ENCODE results near the gene CCDC70. TPM values are rescaled to one million over a fixed set of nuclear protein-coding genes. Genes with fewer than 3 reads are reported as not detected.

Gene CCDC70
- total RNA-seq, 1 experiment from 2014 or later: 0.34 TPM

GRCh38 chr13:51829568-51829899 is 32.2 kb upstream of the CCDC70 start:
- DNase-seq (ENCODE audit: low read depth): no peak

DNA sequence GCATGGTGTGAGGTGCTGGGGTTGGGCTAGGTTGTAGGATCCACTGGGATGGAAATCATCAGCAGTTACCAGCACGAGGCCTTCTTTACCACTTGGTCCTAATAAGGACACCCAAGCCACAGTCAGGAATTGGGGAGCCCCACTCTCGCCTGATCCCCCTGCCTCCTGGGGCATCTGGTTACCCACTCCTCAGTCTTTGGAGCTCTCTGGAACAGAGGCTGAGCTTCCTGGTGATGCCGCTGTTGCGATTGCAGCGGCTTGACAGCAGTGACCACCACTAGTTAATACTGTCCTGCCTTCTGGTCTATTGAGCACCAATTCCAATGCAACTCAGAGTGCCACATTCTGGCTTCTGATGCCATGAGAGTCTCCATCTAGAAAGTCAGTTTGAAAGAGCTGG is 30.2 kb upstream of the CCDC70 start:
- no peak for DNase-seq (ENCODE audit: low read depth)

- DNase-seq (ENCODE audit: low read depth): peak; percentile 7
Measured at GRCh38 chr13:51832471-51833152, 29.2 kb upstream of the CCDC70 start.

- no peak for DNase-seq (ENCODE audit: low read depth)
Measured at GRCh38 chr13:51833980-51834379, 27.8 kb upstream of the CCDC70 start.

DNA sequence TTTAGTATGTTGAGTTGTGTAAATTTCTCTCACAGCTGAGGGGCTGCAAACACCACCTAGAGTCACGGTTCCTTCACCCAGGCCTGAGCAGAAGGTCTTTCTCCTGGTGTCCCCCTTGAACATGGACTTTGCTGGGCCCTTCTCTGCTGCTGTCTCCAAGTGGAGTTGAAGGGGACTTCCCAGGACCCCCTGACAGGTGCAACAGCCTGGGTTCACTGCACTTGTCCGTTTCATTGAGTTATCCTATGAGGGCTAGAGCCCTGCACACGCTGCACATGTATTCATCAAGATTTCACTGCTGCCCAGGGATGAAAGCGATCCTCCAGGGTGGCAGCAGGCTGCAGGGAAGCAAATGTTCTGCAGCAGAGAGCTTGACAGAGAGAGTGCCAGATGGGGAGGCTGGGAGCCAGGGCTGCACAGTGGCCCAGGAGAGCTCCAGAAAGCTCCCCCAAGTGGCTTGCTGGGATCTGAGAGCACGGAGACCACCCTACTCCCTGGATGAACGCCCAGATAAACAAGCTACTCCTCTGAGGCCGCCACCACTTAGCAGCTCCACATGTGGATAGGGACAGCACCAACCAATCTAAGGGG is 27.1 kb upstream of the CCDC70 start:
- no peak for DNase-seq (ENCODE audit: low read depth)

GRCh38 chr13:51837016-51837415 is 24.8 kb upstream of the CCDC70 start:
- DNase-seq (ENCODE audit: low read depth): no peak

DNA sequence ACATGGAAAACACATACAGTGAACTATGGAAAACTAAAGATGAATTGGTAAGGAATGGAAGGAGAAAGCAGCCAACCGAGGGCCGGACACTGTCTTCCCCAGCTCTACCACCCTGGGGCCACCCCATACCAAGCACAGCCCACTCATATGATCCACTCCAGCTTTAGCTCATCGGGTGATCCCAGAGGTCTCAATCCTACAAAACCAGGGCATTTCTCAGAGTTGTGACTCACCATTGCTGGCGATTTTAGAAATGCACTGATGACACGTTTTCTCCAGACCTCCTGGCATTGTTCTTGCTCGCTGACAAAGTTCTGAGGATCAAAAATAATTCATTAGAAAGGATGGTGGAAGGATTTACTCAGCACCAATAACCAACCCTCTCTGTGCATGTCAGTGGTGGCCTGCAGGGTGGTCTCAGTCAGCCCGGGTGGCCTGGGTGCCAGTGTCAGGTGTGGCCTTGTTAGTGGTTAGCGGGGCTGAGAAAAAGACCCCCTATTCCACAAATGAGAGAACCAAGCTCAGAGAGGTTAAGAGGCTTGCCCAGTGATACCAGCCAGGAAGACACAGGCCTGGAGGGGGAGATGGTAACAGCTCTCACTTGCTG is 23.4 kb upstream of the CCDC70 start:
- DNase-seq (ENCODE audit: low read depth): peak; percentile 53

- DNase-seq (ENCODE audit: low read depth): no peak
Measured at GRCh38 chr13:51839711-51840540, 21.8 kb upstream of the CCDC70 start.

GRCh38 chr13:51840917-51841316 is 20.9 kb upstream of the CCDC70 start:
- no peak for DNase-seq (ENCODE audit: low read depth)

- DNase-seq (ENCODE audit: low read depth): no peak
Measured at GRCh38 chr13:51841732-51842131, 20.0 kb upstream of the CCDC70 start.

DNA sequence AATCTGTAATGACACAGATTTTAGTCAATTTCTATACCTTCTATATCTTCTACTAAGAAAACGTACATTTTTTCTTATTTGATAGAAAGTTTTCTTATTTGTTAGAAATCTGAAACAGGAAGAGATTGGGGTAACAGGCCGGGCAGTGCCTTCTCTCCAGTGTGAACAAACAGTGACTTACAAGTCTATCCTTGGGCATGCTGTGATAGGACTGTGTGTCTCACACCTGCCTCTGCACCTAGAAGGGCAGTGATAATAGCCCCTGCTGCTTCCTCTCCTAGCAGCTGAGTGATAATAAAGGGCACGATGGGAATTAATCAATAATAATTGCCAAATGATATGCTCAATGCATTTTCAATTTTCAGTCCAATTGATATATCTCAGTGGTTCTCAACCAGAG is 18.2 kb upstream of the CCDC70 start:
- no peak for DNase-seq (ENCODE audit: low read depth)

GRCh38 chr13:51844862-51845573 is 16.8 kb upstream of the CCDC70 start, which contains the start of gene TMEM272:
Gene TMEM272 (minus strand): TSS chr13:51845177. CDS start chr13:51838530, 6,647 bp downstream.
- peak; percentile 41 for DNase-seq (ENCODE audit: low read depth)

DNA sequence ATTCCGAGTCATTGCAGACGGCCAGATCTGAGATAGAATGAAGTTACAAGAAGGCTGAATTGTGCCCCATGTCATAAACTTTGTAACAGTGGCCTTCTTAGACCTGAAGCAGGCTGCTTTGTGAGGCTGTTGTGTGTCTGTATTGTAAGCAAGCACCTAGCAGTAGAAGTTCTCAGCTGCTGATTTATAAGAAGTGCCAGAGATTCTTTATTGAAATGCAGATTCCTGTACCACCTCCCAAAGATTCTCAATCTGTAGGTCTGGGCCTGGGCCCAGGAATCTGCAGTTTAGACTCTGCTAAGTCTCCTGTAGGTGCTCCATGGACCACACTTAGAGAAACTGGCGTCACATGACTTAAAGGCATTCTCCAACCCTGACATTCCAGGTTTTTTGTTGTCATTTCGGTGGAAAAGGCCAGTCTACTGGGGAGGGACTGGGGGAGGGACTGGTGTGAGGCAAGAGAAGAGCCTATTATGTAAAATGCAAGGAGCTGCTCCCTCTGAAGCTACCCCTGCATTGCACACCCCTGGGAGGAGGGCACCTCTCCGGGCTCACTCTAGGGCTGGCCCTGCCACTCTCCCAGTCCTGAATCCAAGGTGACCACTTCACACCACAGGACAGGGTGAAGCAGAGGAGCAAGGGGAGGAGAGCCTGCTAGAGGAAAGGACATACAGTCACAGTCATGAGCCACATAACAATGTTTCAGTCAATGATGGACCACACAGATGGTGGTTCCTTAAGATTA is 16.0 kb upstream of the CCDC70 start:
- DNase-seq (ENCODE audit: low read depth): no peak

DNA sequence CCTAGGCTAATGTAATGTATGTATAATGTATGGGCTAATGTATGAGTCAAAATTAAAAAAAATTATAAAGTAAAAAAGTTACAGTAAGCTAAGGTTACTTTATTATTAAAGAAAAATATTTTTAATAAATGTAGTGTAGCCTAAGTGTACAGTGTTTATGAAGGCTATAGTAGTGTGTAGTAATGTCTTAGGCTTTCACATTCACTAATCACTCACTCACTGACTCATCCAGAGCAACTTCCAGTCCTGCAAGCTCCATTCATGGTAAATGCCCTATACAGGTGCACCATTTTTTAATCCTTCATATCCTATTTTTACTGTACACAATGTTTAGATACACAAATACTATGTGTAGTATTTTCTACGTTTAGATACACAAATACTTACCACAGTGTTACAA is 15.0 kb upstream of the CCDC70 start:
- no peak for DNase-seq (ENCODE audit: low read depth)

DNA sequence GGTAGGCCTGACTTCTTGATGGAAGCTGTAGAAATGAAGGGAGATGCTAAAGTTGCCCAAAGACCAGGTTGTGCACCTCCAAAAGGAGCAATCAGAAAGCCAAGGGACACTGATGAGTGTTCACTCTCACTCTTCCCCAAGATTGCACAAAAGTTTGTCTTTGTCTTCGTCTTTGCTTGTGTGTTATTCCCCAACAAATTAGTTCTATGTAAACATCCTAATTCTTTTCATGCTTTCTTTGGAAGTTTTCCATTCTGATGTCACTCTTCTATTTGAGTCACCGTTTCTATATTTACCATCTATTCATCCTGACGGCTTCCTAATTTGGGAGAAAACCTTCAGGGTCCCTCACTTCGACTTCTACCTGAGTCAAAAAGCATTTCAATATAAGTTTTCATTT is 13.1 kb upstream of the CCDC70 start:
- DNase-seq (ENCODE audit: low read depth): peak; percentile 66

GRCh38 chr13:51849145-51850101 is 12.3 kb upstream of the CCDC70 start:
- peak; percentile 8 for DNase-seq (ENCODE audit: low read depth)

GRCh38 chr13:51856027-51856736 is 5.6 kb upstream of the CCDC70 start:
- DNase-seq (ENCODE audit: low read depth): peak; percentile 39

GRCh38 chr13:51856998-51857397 is 4.8 kb upstream of the CCDC70 start:
- DNase-seq (ENCODE audit: low read depth): no peak
